Keratinocyte (primary cell): Measurements from ENCODE around the gene HCRTR2. TPM values are rescaled to one million over a fixed set of nuclear protein-coding genes. Genes with fewer than 3 reads are reported as not detected.

Experiments
- DNase-seq: peaks from one replicate; pipeline ENCODE4 v3.0.0-alpha.2; 2011; ENCODE audit warnings: low read depth, missing footprints, low spot score
- FAIRE-seq: peaks from 2 replicates; lab custom pipeline; 2011; peaks lifted over from hg19 to GRCh38; lab: Jason Lieb, UNC
- H2AFZ ChIP-seq: 2 replicates; pipeline ENCODE4 v1.6.0; 2012; ENCODE audit warnings: low read length, control low read depth, inconsistent platforms; ENCODE audit not compliant: control insufficient read depth
- H3K27ac ChIP-seq: 2 replicates; pipeline ENCODE4 v1.5.1; 2011; ENCODE audit warnings: low read length; ENCODE audit not compliant: control insufficient read depth, insufficient read depth
- H3K27me3 ChIP-seq: 3 replicates; pipeline ENCODE4 v1.6.0; 2011; ENCODE audit warnings: low read length; ENCODE audit not compliant: control insufficient read depth, insufficient read depth; ENCODE audit errors: extremely low read depth
- H3K36me3 ChIP-seq, 2 experiments: 2 replicates in 1 of 2; 3 replicates in 1 of 2; pipeline ENCODE4 v1.5.1; 2011; ENCODE audit warnings: low read length in 2 of 2, mild to moderate bottlenecking in 1 of 2; ENCODE audit not compliant: control insufficient read depth in 2 of 2, insufficient read depth in 2 of 2; ENCODE audit errors: extremely low read depth in 1 of 2
- H3K4me1 ChIP-seq: 3 replicates; pipeline ENCODE4 v1.5.1; 2011; ENCODE audit warnings: low read length; ENCODE audit not compliant: control insufficient read depth, insufficient read depth; ENCODE audit errors: extremely low read depth
- H3K4me2 ChIP-seq: 3 replicates; pipeline ENCODE4 v1.6.0; 2011; ENCODE audit warnings: low read depth, low read length; ENCODE audit not compliant: control insufficient read depth, insufficient read depth; ENCODE audit errors: extremely low read depth
- H3K4me3 ChIP-seq, 3 experiments: fragments of 200-600 bp in 1 of 3; sonication (generic) in 1 of 3; 2 replicates in 2 of 3; 3 replicates in 1 of 3; pipeline ENCODE4 v1.5.1; 2011 to 2016; ENCODE audit warnings: low read length in 3 of 3, mild to moderate bottlenecking in 3 of 3, control low read depth in 2 of 3, inconsistent platforms in 1 of 3, low read depth in 1 of 3, mixed read lengths in 1 of 3, mixed run types in 1 of 3, moderate library complexity in 1 of 3; ENCODE audit not compliant: control insufficient read depth in 2 of 3, insufficient read depth in 2 of 3; ENCODE audit errors: extremely low read depth in 1 of 3
- H3K79me2 ChIP-seq: 2 replicates; pipeline ENCODE4 v1.6.0; 2012; ENCODE audit warnings: low read length; ENCODE audit not compliant: control insufficient read depth, insufficient read depth
- H3K9ac ChIP-seq: 3 replicates; pipeline ENCODE4 v1.6.0; 2011; ENCODE audit warnings: low read length; ENCODE audit not compliant: control insufficient read depth, insufficient read depth; ENCODE audit errors: extremely low read depth
- H3K9me1 ChIP-seq: 3 replicates; pipeline ENCODE4 v1.6.0; 2011; ENCODE audit warnings: low read length; ENCODE audit not compliant: control insufficient read depth, insufficient read depth; ENCODE audit errors: extremely low read depth
- H3K9me3 ChIP-seq: 2 replicates; pipeline ENCODE4 v1.5.1; 2012; ENCODE audit warnings: low read depth, low read length; ENCODE audit not compliant: control insufficient read depth
- H4K20me1 ChIP-seq: 3 replicates; pipeline ENCODE4 v1.6.0; 2011; ENCODE audit warnings: low read length; ENCODE audit not compliant: control insufficient read depth, insufficient read depth; ENCODE audit errors: extremely low read depth
- EZH2 ChIP-seq: IDR thresholded peaks from one replicate; pipeline ENCODE4 v1.6.1; 2012; ENCODE audit warnings: inconsistent platforms, mild to moderate bottlenecking, low read length, moderate library complexity
- dilution Hi-C: fragments of 300-500 bp; cut with MboI; formaldehyde crosslinking; loops from one replicate; pipeline ENCODE4 v1.7.0; 2020; ENCODE audit warnings: low sequenced_read_pairs; ENCODE audit not compliant: extremely low pct_ligation_motif_present
- polyA plus RNA-seq, 5 experiments: library from polyadenylated mRNA; depleted of rRNA in 3 of 5; stranded (reverse) in 3 of 5; stranded (forward) in 1 of 5; unstranded in 1 of 5; fragments of >200 nt; gene quantifications; 1 replicate in 1 of 5; 2 replicates in 3 of 5; 3 replicates in 1 of 5; pipeline versions ENCODE4 v1.2.1 to v1.2.3, GENCODE V29; 2011 to 2012; ENCODE audit warnings: missing spikeins in 2 of 5, low read depth in 1 of 5, low replicate concordance in 1 of 5
- TF ChIP-seq, protein P1 (sequence below), 3 experiments: IDR thresholded peaks in 1 of 3; conservative IDR thresholded peaks in 1 of 3; optimal IDR thresholded peaks in 1 of 3; 2 replicates in 2 of 3; 3 replicates in 1 of 3; pipeline versions ENCODE3 to v1.5.1; 2011; ENCODE audit warnings: low read length in 3 of 3, mild to moderate bottlenecking in 3 of 3, moderate library complexity in 2 of 3, control low read depth in 1 of 3, inconsistent platforms in 1 of 3; ENCODE audit not compliant: insufficient read depth in 2 of 3; ENCODE audit errors: extremely low read depth in 1 of 3

Gene HCRTR2
- polyA plus RNA-seq, 1 donor (not counting 4 experiments of a cell fraction or from before 2014, with no cell fraction given) = not detected

DNA sequence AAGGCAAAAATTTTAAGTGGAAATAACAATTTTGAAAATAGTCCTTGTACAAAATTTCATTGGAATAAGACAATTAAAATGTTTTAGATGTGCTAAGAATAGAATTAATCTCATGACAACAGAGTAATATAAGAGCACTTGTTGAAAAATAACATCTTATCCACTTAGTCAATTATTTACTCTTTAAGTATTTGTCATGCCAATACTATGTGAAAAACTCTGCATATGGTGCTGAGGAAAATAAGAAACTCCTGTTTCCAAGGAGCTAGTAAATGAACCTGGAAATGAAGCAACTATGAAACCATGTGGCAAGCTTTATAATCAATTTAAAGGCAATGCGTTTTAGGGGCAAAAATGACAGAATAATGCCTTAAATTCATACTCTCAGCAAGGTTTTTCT, 42.7 kb upstream of the HCRTR2 start:
- H3K9me3 ChIP-seq = no peaks in the 10 kb centered on the region
- no peak overlapping the region for H3K4me3 ChIP-seq
- no peak for FAIRE-seq
- no peak for DNase-seq
- no peak overlapping the region for H2AFZ ChIP-seq
- H3K27ac ChIP-seq = no peak overlapping the region
- H3K27me3 ChIP-seq = peaks cover 2% of the 10 kb centered on the region
- no peaks in the 10 kb centered on the region for H3K79me2 ChIP-seq
- TF ChIP-seq, protein P1, sequence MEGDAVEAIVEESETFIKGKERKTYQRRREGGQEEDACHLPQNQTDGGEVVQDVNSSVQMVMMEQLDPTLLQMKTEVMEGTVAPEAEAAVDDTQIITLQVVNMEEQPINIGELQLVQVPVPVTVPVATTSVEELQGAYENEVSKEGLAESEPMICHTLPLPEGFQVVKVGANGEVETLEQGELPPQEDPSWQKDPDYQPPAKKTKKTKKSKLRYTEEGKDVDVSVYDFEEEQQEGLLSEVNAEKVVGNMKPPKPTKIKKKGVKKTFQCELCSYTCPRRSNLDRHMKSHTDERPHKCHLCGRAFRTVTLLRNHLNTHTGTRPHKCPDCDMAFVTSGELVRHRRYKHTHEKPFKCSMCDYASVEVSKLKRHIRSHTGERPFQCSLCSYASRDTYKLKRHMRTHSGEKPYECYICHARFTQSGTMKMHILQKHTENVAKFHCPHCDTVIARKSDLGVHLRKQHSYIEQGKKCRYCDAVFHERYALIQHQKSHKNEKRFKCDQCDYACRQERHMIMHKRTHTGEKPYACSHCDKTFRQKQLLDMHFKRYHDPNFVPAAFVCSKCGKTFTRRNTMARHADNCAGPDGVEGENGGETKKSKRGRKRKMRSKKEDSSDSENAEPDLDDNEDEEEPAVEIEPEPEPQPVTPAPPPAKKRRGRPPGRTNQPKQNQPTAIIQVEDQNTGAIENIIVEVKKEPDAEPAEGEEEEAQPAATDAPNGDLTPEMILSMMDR (optimal IDR thresholded peaks at IDR 0.05 in 1 of 3, IDR thresholded peaks at IDR 0.05 in 1 of 3, conservative IDR thresholded peaks at IDR 0.05 in 1 of 3; ENCODE audit: extremely low read depth in 1 of 3, insufficient read depth in 2 of 3, low read length in 3 of 3) = no peak
- TF ChIP-seq EZH2 = no peak
- H3K36me3 ChIP-seq = no peaks in the 10 kb centered on the region
- no peaks in the 10 kb centered on the region for H3K4me1 ChIP-seq
- dilution Hi-C loops = no loop called here
- H3K4me2 ChIP-seq = no peak overlapping the region
- no peaks in the 10 kb centered on the region for H4K20me1 ChIP-seq
- no peaks in the 10 kb centered on the region for H3K9me1 ChIP-seq
- H3K9ac ChIP-seq = no peak overlapping the region

DNA sequence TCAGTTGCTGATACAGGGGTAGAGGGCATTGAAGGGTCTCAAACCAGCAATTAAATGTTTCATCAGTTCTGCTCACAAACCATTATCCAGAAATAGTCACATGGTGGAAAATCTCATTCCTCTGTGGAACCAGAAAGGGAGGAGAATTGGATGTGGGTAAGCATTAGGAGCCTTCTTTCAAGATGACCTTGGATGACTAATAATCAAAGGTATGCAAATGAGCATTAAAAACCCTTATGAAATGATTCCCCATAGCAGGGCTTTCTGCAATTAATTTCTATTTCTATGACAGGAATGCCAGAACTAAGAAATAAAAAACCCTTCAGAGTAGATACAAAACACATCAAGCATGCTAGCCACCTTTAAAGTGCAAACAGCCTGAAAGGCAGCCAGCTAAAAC, 37.4 kb upstream of the HCRTR2 start:
- Histone ChIP-seq H3K27me3 (peaks cover 4% of the 10 kb centered on the region), H4K20me1 (no peaks in the 10 kb centered on the region), H3K27ac (no peak overlapping the region), H3K4me2 (no peak overlapping the region), H3K79me2 (no peaks in the 10 kb centered on the region), H3K36me3 (no peaks in the 10 kb centered on the region), H3K4me3 (no peak overlapping the region), H3K9me1 (no peaks in the 10 kb centered on the region), H2AFZ (no peak overlapping the region), H3K9me3 (no peaks in the 10 kb centered on the region), H3K9ac (no peak overlapping the region), H3K4me1 (no peaks in the 10 kb centered on the region)
- dilution Hi-C loops = no loop called here
- TF ChIP-seq, protein P1 (optimal IDR thresholded peaks at IDR 0.05 in 1 of 3, IDR thresholded peaks at IDR 0.05 in 1 of 3, conservative IDR thresholded peaks at IDR 0.05 in 1 of 3; ENCODE audit: extremely low read depth in 1 of 3, insufficient read depth in 2 of 3, low read length in 3 of 3) = no peak
- DNase-seq = no peak
- FAIRE-seq = no peak
